Measurements from ENCODE around the gene RFX5.
"Not testable (repeated sequence)": the region's sequence is repeated elsewhere in the genome, so short reads cannot be mapped to it uniquely, and the experiment has no call there.

- TF ChIP-seq, protein P1, sequence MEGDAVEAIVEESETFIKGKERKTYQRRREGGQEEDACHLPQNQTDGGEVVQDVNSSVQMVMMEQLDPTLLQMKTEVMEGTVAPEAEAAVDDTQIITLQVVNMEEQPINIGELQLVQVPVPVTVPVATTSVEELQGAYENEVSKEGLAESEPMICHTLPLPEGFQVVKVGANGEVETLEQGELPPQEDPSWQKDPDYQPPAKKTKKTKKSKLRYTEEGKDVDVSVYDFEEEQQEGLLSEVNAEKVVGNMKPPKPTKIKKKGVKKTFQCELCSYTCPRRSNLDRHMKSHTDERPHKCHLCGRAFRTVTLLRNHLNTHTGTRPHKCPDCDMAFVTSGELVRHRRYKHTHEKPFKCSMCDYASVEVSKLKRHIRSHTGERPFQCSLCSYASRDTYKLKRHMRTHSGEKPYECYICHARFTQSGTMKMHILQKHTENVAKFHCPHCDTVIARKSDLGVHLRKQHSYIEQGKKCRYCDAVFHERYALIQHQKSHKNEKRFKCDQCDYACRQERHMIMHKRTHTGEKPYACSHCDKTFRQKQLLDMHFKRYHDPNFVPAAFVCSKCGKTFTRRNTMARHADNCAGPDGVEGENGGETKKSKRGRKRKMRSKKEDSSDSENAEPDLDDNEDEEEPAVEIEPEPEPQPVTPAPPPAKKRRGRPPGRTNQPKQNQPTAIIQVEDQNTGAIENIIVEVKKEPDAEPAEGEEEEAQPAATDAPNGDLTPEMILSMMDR (IDR thresholded peaks at IDR 0.05; ENCODE audit: low read depth, low read length) = not testable (repeated sequence)
- not testable (repeated sequence) for TF ChIP-seq EZH2phosphoT487 (IDR thresholded peaks at IDR 0.05; ENCODE audit: low read depth)
These were observed 49.2 kb upstream of the RFX5 start for GRCh38 chr1:151396265-151396664.
